Cardiac muscle cell (in vitro differentiated cells and primary cell): ENCODE results near the gene CRAT. TPM values are rescaled to one million over a fixed set of nuclear protein-coding genes. Genes with fewer than 3 reads are reported as not detected.

ENCODE experiments used
- DNase-seq, 2 donors: peaks; one replicate each; pipeline versions ENCODE4 v3.0.0 to v3.0.0-alpha.2; 2010 to 2017; ENCODE audit warnings: low read depth in 1 of 2, low spot score in 1 of 2
- H3K27ac ChIP-seq: fragments of 200-600 bp; sonication (generic); 2 replicates; pipeline ENCODE4 v1.5.1; 2016
- H3K27me3 ChIP-seq: fragments of 200-600 bp; sonication (generic); 2 replicates; pipeline ENCODE4 v1.6.0; 2016; ENCODE audit warnings: control low read depth
- H3K36me3 ChIP-seq: fragments of 200-600 bp; sonication (generic); 2 replicates; pipeline ENCODE4 v1.5.1; 2016; ENCODE audit warnings: control low read depth
- H3K4me1 ChIP-seq: fragments of 200-600 bp; sonication (generic); 2 replicates; pipeline ENCODE4 v1.8.1; 2017; ENCODE audit warnings: low read depth, mild to moderate bottlenecking, mixed run types
- H3K4me3 ChIP-seq: fragments of 200-600 bp; sonication (generic); 2 replicates; pipeline ENCODE4 v1.5.1; 2016; ENCODE audit warnings: mild to moderate bottlenecking
- H3K9me3 ChIP-seq: fragments of 200-600 bp; sonication (generic); 2 replicates; pipeline ENCODE4 v1.5.1; 2017; ENCODE audit warnings: low read depth, mild to moderate bottlenecking, control low read depth
- polyA plus RNA-seq: library from polyadenylated mRNA; unstranded; fragments of >200 nt; fragmentation: Nextera tagmentation; extraction: Ambion mirVana; gene quantifications from 2 replicates; pipeline ENCODE4 v1.2.1, GENCODE V29; 2016
- total RNA-seq: library from RNA; depleted of rRNA; stranded (reverse); fragments of >200 nt; gene quantifications from 2 replicates; pipeline ENCODE4 v1.2.3, GENCODE V29; 2016
- TF ChIP-seq, protein P1 (sequence below): IDR thresholded peaks from 2 replicates; pipeline ENCODE4 v1.5.1; 2012; ENCODE audit warnings: low read depth, mild to moderate bottlenecking, low read length

The CRAT gene
- 81.6 and 92.8 TPM in 2 replicates for total RNA-seq
- polyA plus RNA-seq: 80.6 and 85.2 TPM in 2 replicates

GRCh38 chr9:129110740-129111527 is at the start of gene CRAT, which contains the start of gene PTPA:
CRAT (minus strand) TSS chr9:129110793; CDS start chr9:129110509, 284 bp downstream.
PTPA (plus strand) TSS chr9:129111415; CDS start chr9:129111601, 186 bp downstream.
- TF ChIP-seq, protein P1, sequence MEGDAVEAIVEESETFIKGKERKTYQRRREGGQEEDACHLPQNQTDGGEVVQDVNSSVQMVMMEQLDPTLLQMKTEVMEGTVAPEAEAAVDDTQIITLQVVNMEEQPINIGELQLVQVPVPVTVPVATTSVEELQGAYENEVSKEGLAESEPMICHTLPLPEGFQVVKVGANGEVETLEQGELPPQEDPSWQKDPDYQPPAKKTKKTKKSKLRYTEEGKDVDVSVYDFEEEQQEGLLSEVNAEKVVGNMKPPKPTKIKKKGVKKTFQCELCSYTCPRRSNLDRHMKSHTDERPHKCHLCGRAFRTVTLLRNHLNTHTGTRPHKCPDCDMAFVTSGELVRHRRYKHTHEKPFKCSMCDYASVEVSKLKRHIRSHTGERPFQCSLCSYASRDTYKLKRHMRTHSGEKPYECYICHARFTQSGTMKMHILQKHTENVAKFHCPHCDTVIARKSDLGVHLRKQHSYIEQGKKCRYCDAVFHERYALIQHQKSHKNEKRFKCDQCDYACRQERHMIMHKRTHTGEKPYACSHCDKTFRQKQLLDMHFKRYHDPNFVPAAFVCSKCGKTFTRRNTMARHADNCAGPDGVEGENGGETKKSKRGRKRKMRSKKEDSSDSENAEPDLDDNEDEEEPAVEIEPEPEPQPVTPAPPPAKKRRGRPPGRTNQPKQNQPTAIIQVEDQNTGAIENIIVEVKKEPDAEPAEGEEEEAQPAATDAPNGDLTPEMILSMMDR: no peak
- peak; percentile 96 for DNase-seq
- Histone ChIP-seq H3K27ac (peak within 1 kb of the TSS; percentile 92), H3K9me3 (no peaks in the 10 kb centered on the region), H3K27me3 (no peaks in the 10 kb centered on the region), H3K4me3 (peak within 1 kb of the TSS; percentile 88), H3K4me1 (no peaks in the 10 kb centered on the region), H3K36me3 (no peaks in the 10 kb centered on the region)

DNA sequence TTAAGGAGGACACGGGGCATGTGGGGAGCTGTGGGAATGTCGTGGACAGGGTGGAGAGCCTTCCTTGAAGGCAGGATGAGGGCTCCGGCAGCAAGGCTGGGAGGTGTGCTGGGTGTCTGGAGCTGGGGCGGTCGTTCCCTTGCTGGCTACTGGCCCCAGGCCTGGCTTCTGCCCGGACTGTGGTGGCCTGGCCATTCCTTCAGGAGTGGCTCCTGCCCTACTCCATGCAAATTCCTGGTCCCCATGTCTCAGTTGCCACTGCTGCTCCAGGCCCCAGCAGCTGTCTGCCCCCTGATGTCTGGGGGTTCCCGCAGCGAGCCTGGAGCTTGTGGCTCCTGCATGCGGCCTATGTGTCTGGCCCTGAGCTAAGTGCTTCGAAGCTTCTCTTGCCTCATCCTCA is 45.6 kb upstream of the CRAT start:
- TF ChIP-seq, protein P1: no peak

GRCh38 chr9:129154866-129155477 is 44.4 kb upstream of the CRAT start:
- no peak overlapping the region for H3K4me3 ChIP-seq
- H3K27ac ChIP-seq: peak overlapping the region; percentile 28
- H3K4me1 ChIP-seq: no peaks in the 10 kb centered on the region
- TF ChIP-seq, protein P1: no peak
- H3K9me3 ChIP-seq: no peaks in the 10 kb centered on the region
- H3K27me3 ChIP-seq: no peaks in the 10 kb centered on the region
- H3K36me3 ChIP-seq: no peaks in the 10 kb centered on the region
- no peak for DNase-seq

More for the DNA sequence above, 45.6 kb upstream of the CRAT start:
- no peaks in the 10 kb centered on the region for H3K4me1 ChIP-seq
- H3K27me3 ChIP-seq: no peaks in the 10 kb centered on the region
- no peaks in the 10 kb centered on the region for H3K9me3 ChIP-seq
- DNase-seq: no peak
- H3K27ac ChIP-seq: no peak overlapping the region
- no peaks in the 10 kb centered on the region for H3K36me3 ChIP-seq
- H3K4me3 ChIP-seq: no peak overlapping the region

DNA sequence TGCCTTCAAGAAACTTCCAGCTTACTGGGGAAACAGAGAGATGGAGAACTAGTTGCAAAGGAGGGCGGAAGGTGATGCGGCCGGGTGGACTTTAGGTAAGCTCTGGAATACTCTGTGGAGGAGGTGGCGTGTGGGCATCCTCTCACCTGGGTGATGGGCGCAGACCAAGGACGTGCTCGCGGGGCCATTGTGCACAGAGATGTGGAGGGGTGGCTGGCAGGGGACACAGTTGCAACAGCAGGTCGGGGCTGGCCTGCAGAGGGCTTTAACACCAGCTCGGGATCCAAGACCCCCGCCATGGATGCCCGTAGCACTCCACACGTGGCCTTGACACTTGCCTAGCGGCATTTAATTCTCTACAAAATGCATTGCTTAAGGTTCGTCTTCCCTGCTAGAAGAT is 40.9 kb upstream of the CRAT start:
- peaks cover 6% of the 10 kb centered on the region for H3K36me3 ChIP-seq
- H3K27me3 ChIP-seq: no peaks in the 10 kb centered on the region

GRCh38 chr9:129150672-129151211 is 40.1 kb upstream of the CRAT start:
- Histone ChIP-seq H3K27me3 (no peaks in the 10 kb centered on the region), H3K36me3 (peaks cover 6% of the 10 kb centered on the region)
- TF ChIP-seq, protein P1: no peak

More for the DNA sequence above, 40.9 kb upstream of the CRAT start:
- TF ChIP-seq, protein P1: no peak
- Histone ChIP-seq H3K9me3 (no peaks in the 10 kb centered on the region), H3K27ac (peak overlapping the region; percentile 54), H3K4me3 (no peak overlapping the region), H3K4me1 (peaks cover 8% of the 10 kb centered on the region)
- DNase-seq: no peak

More at GRCh38 chr9:129150672-129151211, 40.1 kb upstream of the CRAT start:
- Histone ChIP-seq H3K27ac (peak overlapping the region; percentile 28), H3K4me3 (no peak overlapping the region), H3K9me3 (no peaks in the 10 kb centered on the region), H3K4me1 (peaks cover 15% of the 10 kb centered on the region)
- no peak for DNase-seq
